Fibroblast of gingiva (primary cell): ENCODE results near the gene MN1.

Source experiments
- DNase-seq: peaks from one replicate; pipeline ENCODE4 v3.0.0-alpha.2; 2011; ENCODE audit warnings: low read depth

The MN1 gene

DNA sequence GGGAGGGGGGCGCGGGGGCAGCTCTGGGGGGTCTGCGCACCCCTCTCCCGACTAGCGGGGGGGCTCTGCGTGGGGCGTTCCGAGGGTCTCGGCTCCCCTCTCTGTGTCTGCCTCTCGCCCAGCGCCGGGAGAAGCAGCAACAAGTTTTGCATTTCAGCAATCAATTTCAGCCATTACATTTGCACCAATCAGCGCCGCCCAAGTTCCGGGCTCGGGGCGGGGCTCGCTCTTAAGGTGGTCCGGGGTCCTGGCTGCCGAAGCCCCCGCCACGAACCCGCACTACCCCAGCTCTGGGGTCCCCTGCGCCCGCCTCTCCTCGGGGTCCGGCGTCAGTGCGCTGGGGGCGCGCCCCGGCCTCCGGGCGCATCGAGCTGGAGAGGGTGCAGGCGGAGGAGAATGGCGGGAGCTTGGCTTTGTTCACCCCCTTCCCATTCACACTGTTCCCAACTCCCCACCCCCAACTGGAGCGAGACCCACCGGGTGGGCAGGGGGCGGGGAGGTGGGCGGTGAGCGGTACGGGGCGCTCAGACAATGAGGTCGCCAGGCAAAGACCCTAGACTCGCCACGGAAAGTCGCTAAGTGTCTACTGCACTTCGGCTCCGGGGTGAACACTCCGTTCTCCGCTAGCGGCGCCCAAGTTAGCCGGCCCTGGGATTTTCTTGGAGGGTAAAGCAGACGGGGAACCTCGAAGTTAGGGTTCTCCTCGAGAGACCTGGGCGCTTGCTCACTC is at the start of gene MN1:
MN1 (minus strand) TSS at position 141 of the 730 bp plus-strand sequence. CDS start 1,213 bp downstream, outside the sequence.
- DNase-seq: peak; percentile 48

DNA sequence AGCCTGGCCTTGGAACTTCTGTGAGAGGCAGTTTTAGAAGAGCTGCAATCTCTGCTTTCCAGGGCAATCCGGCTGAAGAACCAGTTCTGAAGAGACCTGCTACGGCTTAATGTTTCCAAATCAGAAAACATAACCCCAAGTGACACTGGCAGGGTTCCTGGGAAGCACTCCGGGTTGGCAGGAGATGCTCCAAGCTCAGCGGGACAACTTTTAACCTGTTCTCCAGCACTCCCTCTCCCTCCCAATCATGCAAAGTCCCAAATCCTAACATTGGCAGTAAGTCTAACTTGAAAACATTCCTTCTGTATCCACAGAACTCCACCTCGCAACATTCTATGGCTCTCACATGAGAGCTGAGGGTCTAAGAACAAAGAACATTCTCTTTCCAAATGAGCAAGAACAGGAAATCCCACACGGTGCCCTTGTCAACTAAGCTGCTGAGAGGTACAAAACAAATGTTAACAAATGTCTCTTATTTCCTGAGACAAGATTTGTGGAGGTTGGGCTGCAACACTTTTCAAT is 48.5 kb upstream of the MN1 start:
- DNase-seq: no peak

DNA sequence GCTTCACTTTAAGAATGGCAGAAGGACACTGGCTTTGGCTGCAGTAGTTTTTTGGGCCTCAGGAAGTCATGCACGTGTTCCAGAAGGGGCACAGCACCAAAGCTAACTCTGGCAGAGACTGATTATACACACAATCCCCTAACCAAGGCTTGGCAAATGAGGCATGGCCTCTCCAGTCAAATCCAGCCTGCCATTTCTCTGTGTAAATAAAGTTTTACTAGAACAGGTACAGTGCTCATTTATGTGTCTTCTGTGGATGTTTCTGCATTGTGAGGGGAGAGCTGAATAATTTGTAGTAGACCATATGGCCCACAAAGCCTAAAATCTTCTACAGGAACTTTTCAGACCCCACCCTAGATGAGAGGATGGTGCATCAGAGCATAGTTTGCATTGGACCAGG is 46.4 kb upstream of the MN1 start:
- DNase-seq: no peak

DNA sequence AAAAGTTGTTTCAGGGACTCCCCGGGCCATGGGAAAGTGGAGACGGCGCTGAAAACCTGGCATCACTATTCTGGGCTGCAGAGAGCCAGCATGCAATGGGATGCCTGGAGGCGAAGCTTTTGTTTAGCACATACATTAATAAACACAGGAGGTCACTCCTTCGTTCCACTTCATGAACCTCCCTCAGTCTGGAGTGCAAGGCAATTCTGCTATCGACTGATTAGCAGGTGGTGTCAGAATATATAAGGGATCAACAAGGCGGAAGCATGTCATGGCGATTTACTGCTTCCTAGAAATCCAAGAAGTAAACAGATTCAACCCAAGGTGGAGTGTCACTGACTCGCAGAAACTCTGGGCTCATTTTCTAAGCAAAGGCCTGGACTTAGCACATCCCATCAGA is 45.4 kb upstream of the MN1 start:
- no peak for DNase-seq

DNA sequence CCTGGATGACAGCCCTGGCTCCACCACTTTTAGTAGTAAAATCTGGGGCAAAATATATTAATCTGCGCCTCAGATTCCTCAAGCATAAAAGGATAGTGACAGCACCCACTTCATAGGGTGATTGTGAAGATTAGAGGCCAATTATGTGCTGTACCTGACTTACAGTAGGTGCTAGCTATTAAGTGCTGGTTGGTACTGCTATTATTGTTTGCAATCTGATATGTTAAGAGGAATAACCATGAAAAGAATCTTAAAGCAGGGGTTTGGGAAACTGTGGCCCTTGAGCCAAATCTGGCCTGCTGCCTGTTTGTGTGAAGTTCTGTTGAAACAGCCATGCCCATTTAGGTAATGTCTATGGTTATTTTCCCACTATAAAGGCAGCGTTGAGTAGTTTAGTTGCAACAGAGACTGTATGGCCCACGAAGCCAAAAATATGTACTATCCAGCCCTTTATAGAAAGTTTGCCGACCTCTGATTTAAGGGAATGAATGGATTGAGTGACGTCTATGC is 44.7 kb upstream of the MN1 start:
- no peak for DNase-seq

DNA sequence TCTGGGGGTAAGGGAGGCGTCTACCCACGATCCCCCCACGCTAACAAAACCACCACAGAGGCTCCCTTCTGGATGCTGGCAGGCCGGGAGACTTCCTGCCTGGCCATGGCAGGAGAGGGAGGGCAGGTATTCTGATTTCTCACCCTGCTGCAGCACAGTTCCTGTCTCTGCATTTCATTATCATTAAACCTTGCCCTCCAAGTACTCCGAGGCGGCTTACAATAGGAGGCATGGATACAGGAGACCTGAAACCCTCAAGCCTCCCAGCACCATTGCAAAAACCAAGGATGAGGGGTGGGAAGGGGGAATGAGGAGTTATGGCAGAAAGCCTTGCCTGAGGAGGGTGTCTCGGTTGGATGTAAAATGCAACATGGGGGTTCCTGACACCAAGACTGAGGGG is 44.1 kb upstream of the MN1 start:
- DNase-seq: no peak

DNA sequence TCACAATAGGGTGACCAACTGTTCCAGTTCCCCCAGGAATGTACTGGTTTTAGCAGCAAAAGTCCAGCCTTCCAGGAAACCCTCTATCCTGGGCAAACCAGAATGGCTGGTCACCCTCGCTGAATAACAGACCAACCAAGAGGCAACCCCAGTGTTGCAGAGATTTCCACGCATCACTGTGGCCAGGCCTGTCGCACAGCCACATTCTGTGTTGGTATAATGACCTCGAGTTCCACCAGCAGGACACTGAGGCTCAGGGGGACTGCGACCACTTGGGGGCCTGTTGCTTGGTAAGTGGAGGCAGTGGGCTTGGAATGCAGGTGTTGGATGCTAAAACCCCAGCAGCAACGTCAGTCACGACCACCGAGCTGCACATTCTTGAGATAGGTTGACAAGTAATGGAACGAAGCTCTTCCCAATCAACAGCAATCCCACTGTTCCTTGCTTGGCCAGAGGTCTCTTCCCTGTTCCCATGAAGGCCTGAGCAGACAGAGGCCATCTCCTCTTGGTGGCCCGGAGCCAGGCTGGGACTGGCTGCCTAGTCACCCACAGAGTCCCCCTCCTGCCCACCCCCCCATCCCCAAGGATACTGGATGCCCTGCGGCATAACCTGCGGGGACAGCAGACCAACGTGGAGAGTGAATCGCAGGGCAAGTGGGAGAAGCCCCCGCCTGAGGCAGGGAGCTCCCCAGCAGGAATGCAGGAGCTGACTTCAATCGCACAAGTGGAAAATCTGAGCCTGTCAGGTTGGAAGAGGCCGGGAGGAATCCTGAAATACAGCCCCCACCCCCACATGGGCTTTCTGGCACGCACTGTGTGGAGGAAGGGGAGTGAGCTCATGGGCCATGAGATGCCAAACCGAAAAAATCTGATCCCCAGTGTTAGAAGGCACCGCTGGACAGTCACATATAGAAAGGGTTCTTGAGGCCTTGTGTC is 43.4 kb upstream of the MN1 start:
- DNase-seq: no peak

DNA sequence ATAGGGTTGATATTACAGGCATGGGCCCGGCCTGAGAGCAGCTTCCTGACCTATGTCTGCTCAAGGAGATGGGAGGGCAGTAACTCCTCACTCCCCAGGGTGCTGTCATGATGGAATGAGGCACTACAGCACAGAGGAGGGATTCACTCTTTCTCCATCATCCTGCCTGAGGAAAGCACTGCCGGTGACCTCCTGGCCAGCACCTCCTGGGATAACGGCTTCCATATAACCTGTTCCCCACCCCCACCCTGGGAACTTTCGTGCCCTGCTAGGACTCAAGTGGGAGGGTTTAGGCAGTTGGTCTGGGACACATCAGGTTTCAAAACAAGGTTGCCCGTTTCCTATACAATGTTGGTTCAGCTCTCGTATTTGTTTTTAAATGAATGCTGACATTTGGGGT is 42.7 kb upstream of the MN1 start:
- no peak for DNase-seq

DNA sequence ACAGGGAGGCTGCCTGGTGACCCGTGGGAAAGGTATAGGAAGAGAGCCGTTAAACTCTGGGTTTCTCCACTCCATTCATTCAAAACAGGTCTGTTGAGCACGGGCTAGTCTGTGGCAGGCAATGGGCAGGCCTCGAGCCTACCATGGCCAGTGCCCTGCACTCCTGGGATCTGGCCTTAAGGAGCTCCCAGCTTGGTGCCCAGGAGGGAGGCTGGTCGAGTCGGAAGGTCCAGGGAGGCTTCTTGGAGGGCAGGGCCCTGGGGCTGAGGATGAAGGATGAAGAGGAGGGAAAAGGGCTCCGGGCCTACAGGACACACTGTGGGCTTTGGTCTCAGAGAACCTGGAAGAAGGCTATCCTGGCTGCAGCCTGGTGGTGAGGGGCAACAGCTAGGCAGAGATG is 41.9 kb upstream of the MN1 start:
- DNase-seq: no peak

DNA sequence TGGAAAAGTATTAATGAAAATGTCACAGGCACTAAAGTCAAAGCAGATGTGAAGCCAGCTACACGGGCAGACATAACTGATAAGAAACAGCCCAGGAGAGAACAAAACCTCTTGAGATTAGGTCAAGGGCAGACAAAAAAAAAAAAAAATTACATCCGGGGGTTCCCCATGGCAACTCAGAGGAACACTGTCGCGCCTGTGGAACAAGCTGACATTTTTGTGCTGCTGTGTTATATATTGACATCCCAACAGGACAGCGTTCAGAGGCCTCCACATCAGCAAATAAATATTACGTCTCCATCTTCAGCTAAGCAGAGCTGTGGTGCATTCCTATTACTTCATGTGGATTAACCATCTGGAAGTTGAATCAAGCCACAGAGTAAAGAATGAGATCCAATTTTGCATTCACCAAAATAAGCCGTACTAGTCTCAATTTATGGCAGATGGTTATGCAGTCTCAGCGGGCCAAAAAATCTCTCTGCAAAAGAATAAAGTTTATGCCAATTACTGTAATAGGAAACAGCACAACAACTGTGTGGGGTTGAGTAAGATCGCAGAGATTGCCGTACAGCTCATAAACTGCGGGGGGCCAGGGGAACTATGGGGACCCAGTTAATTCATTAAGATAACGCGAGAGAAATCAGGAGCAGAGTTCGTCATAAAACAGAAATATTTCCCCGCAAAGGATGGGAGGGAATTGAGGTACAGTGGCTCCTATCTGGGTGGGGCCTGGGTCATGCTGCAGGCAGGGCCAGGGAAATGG is 41.3 kb upstream of the MN1 start:
- peak; percentile 90 for DNase-seq

DNA sequence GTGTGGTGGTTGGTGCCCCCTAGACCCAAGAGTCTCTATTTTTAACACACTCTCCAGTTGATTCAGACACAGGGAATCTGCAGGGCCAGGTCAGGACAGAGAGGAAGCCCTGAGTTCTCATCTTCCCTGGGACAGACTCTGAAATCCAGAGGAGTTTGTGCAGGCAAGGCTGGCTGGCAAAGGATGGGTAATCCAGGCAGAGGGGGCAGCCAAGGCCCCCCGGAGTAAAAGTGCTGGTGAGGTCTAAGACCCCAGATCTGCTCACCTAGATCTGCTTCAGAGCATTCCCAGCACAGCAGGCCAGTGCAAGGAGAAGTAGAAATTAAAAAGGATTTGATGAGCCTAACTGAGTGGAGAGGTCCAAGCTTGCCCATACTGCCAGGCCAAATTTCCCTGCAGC is 40.6 kb upstream of the MN1 start:
- DNase-seq: no peak

DNA sequence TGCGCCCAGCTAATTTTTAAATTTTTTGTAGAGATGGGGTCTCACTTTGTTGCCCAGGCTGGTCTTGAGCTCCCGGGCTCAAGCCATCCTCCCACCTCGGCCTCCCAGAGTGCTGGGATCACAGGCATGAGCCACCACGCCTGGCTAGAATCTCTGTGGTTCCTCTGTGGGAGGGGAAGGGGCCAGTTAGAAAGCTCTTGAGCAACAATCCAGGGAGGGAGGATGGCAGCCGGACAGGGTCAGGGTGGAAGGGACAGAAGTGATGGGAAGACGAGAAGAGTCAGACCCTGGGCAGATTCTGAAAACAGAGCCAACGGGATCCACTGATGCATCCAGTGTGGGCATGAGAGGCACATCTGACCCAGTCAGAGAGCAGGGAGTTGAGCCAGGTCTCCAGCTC is 38.9 kb upstream of the MN1 start:
- no peak for DNase-seq

DNA sequence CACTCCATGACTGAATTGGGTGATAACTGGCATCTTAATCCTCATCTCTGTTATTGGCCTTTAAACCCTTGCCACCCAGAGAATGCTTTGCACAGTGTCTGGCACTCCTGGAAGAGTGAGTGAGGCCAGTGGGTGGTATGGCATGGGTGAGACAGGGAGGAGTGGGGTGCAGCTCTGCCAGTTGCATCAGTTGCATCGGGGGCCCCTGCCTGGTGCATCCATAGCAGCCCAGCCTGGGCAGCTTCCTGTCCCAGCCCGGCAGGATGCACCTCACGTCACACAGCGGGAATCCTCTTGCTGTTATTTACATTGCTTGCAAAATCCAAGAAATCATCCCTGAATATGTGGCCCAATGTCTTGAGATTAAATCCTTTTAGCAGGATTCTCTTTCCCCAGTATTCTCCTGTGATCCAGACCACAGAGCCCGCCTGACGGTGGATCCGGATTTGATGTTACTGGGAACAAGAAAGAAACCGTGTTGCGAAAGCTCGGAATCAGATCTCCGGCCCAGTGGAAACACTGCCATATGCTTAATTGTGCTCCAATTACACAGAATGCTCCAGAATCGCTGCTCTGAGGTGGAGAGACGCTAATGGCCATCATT is 37.6 kb upstream of the MN1 start:
- DNase-seq: peak; percentile 96

DNA sequence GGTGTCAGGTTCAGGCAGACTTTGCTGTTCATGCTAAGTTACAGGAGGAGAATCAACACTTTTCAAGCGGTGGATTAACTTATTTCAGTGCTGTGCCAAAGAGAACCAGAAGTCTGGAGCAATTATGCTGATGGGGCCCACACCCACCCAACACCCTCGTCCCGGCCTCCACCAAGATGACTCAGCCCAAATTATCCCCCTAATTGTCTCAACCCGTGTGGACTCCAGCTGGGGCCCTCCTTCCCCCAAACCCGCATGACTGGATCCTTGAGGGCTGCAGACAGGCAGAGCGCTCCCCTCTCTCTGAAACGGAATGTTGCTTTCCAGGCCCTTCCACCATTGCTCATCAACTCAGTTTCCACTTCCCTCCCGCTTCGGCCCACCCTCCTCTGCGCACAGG is 34.6 kb upstream of the MN1 start:
- DNase-seq: peak; percentile 68

DNA sequence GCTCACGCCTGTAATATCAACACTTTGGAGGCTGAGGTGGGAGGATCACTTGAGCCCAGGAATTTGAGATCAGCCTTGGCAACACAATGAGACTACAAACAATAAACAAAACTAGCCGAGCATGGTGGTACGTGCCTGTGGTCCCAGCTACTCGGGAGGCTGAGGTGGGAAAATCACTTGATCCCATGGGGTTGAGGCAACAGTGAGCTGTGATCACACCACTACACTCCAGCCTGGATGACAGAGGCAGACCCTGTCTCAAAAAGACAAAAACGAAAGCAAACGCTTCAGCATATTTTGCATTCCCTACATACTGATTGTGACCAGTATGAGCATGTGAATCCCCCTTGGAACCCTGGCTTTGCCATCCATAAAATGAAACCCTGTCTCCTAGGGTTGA is 33.9 kb upstream of the MN1 start:
- peak; percentile 42 for DNase-seq

DNA sequence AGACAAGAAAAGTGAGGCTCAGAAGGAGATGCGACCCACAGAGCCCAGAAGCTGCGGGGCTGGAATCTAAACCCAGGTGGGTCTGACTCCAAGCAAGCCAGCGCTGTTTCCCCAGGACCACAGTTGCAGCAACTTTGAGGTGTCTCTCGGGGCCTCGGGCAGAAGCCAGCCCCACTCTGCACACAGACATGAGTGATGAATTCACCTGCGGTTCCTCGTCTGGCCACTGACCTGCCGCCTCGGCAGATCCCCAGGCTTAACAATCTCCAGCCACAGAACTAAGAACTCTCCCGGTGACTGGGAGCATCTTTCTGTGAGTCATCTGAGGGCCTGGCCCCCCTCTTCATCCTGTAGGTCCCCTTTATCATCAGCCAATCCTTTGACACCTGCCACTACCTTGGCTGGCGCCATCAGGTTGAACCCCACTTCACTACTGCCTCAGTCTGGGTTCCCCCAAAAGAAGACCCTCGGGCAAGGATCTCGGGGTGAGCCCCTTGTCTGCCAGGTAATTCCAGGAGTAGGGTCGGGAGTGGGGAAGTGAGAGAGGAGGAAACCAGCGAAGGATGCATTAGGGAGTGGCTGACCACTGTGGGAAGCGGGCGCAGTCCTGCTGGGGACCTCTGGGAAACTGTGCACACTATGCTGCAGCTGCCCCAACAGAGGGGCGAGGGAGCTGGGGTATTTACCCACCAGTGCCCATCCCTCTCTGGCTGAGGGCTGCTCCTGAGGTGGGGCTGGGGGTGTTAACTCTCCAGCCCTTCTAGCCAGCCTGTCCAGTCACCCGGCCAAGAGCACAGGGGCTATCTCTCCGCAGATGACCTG is 33.0 kb upstream of the MN1 start:
- no peak for DNase-seq

DNA sequence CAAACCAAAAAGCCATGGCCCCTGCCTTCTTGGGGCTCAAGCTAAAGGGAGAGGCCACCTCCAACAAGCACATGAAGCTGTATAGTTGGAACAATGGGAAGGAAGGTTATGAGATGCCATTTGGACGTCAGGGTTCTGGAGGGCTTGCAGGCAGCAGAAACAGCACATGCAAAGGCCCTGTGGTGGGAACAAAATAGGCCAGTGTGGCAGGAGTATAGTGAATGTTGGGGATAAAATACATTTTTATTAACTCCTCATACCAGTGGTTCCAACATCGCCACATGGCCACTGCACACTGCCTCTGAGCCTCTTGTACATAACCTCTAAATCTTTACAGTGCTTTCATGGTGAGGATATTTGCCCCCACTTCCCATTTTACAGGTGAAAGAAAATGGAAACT is 32.2 kb upstream of the MN1 start:
- DNase-seq: no peak

DNA sequence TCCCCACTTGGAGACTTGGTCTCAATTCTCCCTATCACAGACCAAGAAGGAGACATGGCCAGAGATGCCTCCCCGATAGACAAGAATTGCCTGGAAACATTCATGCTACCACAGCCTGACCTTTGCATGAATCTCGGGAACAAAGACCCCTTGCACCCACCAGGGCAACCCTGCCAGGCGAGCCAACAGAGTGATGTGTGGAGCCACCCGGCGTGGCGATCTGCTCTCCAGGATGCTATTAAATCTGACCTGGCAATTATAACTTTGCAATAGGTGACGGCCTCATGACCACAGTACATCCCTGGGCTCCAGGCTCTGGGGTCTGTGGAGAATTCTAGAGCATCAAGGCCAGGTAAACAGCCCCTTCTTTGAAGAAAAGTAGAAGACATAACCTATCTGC is 31.1 kb upstream of the MN1 start:
- DNase-seq: no peak

DNA sequence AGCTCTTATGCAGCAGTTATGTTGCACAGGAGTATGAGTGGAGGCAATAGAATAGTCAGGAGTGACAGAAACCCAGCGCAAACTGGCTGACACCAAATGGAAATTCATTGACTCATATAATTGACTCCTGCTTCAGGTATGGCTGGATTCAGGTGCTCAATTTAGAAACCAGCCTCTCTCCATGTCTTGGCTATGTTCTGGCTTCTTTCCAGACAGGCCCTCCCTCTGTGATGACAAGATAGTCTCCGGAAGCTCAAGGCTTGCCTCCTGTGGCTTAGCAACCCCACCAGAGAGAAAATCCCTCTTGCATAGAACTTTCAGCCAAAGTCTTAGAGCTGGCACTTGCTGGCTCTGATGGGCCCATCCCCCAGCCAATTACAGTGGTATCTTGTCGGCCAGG is 28.1 kb upstream of the MN1 start:
- DNase-seq: no peak

DNA sequence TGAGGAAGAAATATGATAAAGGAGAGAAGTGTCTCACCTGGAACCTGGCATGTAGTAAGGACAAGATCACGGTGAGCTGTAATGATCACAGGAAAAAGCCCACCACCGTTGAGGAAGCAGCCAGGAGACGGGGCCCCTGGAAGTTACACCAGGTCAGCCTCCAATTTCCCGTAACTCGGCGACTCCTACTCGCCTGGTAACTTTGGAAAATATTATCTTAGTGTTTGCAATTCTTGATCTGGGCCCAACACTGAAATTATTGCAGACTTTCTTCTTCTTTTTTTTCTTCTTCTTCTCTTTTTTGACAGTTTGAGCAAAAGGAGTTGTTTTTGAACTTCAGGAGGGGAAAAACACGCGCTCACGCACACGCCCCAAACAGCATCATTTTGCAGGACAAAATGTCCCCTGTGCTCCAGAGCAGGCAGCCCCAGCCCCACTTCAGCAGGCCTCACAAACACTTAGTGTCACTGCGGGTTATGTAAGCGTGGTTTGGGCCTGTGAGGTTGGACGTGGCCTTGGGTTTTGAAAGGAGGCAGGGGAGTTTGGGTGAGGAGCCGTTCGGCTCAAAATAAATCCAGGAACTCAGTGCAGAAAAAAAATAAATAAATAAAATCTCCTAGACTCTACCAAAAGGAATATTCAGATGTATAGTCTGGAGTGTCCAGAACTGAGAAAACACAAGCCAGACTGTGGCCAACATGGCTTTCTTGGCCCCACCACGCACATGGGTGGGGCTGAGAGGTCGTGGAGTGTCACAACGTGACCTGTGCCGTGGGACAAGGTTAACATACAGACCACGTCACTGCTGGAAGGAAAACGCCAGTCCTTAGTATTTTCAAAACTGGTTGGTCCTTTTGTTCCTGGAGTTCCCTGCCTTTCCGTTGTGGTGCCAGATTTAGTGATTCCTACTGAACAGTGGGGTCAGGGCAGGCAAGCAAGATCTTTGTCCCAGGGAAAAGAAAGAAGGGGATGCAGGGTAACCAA is 26.3 kb upstream of the MN1 start:
- DNase-seq: no peak
